Measurements from ENCODE around the gene SH3PXD2A.
A peak's percentile ranks its signal among the peaks of the same experiment; 100 is the strongest.

SH3PXD2A gene

DNA sequence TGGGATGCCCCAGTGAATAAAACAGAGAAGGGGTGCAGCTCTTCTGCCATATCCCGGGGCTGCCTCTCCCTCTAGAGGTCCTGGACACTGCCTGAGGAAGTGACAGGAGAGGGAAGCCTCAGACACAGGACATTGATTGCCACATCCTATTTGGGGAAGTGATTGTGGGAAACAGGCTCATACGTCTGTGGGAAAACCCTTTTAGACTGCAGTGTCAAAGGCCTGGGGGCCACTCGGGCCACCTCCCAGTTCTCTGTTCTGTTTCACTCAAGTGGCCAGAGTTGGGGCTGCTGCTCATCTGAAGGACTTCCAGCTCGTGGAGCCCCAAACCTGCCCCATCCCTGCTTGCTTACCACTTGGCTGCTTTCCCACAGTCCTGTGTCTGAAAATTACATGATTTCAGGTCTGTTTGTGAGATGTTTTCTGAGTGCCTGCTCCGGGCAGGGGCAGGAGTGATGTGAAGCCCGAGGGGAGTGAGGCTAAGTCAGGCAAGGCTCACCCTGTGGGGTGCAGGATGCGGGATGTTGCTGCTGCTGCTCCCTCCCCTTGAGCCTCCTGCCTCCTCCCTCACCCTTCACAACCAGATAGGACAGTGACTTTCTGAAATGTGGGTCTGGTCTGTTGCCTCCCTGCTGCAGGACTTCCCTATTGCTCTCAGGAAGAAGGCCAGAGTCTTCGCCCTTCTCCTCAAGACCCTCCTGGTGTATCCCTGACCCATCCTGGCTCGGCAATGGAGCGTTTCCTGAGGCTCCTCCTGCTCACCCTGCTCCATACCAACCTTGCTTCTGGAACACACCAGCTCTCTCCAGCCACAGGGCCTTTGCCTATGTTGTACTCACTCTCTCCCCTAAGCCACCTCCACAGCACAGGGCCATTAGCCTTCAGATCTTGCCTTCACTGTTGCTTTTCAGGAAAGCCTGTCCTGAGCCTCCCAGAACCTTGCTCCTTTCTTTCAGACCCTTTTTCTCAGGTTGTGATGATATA, 303.5 kb downstream of the SH3PXD2A start:
- DNase-seq = no peak

DNA sequence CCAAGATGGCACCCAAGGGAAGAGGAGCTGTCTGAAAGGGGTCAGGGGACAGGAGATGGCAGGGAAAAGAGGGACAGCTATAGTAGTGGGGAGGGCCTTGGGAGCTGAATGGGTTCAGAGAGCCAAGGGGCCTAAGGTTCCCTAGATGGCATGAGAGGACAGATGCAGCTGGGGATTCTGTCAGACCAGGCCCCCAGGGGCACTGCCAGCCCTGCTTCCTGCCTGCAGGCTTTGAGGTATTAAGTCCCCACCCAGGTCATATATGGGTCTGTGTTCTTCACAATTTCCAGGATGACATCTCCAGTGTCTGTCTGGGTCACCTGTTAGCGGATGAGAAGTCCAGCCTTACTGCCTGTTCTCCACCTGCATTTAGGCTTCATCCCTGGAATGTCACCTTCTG, 305.1 kb downstream of the SH3PXD2A start:
- no peak for DNase-seq

DNA sequence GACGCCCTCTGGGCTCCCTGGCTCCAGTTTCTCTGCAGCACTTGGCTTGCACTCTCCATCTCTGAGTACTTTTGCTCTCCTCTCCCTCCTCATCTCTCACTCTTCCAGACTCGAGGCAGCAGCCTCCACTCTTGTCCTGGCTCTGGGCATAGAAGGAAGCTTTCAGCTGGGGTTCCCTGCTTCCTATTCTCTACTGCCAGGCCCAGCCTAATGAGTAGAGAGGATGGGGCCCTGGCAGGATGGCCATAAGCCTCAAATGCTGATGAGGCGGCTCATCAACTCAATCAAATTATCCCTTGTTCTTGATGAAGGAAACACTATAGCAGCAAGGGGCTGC, 306.1 kb downstream of the SH3PXD2A start:
- DNase-seq = no peak

DNA sequence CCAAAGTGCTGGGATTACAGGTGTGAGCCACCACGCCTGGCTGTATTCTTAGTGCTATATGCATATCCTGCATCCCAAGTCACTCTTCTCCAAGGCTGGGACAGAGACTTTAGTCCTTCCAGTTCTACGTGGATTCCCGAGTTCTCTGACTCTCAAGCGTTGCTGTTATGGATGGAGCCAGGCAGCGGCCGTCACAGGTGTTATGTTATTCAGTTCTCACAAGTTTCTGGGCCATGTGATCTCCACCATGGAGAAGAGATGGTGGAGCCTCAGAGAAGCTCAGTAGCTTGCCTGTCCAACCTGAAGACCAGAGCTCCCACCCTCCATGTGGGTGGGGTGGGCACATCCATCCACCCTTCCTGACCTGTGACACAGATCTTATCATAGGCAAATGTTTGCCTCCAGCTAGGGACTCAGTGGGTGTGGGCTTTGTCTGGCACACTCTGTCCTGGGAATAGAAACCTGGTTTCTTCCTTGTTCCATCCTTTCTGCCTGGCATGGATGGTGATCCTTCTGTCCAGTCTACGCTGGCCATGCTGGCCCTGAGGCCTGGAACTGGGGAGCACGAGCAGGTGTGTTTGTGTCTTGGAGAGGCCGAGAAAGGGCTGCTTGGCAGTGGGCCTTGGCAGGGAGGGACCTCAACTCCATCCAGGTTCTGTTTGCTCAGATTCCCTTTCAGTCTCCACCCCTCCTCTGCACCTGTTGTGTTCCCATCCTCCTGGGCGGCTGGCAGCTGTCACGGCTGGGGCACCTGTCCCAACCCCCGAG, 306.6 kb downstream of the SH3PXD2A start:
- peak; percentile 79 for DNase-seq

DNA sequence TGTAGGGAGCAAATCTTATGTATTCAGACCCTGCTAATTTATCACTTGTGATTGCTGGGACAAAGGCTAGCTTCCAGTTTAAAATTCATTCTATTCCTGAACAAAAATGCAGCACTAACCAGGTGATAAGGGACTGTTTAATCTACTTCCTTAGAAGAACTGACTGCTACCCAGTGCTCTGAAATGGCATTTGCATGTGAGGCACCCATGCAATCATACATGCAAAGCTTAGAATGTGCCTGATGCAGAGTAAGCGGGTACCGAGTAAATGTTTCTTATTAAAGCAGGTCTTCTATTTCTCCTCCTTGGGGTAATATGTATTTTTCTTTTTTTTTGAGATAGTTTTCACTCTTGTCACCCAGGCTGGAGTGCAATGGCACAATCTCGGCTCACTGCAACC, 307.4 kb downstream of the SH3PXD2A start:
- DNase-seq = no peak

DNA sequence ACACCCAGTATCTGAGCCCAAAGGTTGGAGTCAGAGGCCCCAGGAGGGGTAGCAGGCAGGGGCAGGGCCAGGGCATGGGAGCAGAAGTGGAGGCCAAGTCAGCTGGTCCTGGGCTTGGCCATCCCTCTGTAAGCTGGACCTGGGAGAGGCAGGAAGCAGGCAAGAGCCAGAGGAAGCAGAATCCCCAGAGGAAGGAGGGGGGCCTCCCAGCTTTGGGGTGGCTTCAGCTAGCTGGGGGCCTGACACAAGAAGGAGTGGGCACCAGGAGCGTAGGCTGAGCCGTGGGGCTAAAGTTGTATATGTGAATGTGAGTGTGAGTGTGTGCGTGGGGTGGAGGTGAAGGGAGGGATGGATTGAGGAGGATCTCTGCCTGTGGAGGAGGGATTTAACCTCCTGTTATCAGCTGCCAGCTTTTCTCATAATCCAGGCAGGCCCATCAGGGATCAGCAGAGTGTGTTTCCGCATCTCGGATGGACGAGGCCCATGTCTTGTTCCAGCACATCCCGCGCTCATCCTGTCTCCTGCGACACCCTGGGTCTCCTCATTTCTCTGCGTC, 307.9 kb downstream of the SH3PXD2A start:
- DNase-seq = no peak

DNA sequence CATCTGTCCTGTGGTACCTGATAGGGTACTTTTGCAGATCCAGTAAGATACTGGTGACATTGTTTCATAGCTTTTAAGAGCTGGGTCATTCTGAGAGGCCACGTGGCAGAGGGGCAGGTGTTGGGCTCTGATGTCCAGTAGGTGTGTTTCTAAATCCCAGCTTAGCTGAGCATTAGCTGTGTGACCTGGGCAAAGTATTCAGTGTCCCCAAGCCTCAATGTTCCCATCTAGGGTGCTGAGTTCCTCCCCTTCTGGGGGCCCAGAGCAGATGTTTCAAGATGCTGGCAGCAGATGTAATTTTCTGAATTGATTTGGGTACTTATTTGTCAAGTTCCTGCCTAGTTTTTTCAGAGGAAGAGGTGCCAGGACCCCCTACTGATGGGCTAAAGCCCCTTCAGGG, 309.0 kb downstream of the SH3PXD2A start:
- no peak for DNase-seq

DNA sequence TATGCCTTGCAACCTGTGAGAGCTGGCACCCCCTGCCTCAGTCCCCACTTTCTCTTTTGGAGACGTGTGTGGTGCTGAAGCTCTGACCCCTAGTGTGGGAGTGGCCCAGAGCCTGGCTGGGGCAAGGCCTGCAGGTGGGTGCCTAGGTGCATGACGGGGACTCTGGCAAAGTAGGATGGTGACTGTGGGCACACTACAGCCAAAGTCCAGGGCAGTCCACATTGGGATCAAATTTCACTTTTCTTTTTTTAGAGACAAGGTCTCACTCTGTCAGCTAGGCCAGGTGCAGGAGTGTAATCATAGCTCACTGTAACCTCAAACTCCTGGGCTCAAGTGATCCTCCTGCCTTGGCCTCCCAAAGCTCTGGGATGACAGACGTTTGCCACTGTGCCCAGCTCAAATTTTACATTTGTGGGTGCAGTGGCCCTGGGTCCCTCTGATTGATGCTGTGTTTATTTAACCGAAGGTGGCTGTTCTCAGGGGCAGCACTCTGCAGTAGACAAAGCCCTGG, 309.6 kb downstream of the SH3PXD2A start:
- no peak for DNase-seq

DNA sequence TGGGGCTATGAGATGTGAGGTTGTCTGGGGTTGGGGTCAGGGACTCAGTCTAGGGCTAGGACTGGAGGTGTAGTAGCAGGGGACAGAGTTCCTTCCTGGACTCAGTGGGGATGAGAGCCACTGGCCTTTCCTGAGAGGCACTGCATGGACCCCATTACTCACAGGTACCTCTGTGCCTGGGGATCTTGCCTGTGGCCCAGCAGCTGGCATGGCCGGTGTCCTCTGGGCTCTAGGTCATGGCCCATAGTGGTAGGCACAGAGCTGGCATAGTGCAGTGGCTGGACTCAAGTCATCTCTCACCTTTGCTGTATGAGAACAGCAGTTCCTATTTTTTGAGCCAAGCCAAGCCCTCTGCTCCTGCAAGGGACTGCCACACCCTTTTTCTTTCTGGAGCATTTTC, 310.0 kb downstream of the SH3PXD2A start:
- no peak for DNase-seq

DNA sequence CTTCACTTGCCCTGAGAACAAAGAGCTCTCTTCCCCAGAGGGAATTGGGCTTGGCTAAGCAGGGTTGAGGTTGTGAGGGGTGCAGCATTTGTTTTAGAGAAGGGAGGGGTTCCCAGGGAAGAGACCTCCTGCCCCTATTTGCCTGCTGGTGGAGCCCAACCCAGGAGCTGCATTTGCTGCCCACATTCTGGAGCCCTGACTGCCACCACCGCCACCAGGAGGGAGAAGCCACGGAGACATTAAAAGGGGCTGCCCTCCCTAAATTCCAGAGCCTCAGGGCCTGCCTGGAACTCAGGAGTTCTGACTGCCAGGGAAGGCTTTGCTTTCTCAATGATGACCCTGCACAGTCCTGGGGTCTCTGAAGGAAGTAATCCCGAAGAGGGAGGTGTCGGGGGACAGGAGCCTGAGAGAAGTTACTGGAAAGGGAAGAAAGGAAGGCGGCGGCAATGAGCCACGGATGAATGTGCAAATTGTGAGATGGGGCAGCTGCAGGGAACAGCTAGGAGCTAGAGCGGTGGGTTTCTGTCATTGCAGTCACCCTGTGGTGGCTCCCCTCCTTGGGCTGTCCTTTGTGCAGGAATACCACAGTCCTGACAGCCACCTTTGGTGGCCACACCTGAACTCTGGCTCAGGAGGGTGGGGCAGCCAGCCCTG, 310.6 kb downstream of the SH3PXD2A start:
- no peak for DNase-seq
